Measurements from ENCODE around the gene CCDC24. TPM values are rescaled to one million over a fixed set of nuclear protein-coding genes. Genes with fewer than 3 reads are reported as not detected.

Gene CCDC24
- total RNA-seq, 5 donors from 2014 or later (not counting 1 experiment from before 2014, with no cell fraction given) = 0.50 to 4.3 (median 1.7) TPM

DNA sequence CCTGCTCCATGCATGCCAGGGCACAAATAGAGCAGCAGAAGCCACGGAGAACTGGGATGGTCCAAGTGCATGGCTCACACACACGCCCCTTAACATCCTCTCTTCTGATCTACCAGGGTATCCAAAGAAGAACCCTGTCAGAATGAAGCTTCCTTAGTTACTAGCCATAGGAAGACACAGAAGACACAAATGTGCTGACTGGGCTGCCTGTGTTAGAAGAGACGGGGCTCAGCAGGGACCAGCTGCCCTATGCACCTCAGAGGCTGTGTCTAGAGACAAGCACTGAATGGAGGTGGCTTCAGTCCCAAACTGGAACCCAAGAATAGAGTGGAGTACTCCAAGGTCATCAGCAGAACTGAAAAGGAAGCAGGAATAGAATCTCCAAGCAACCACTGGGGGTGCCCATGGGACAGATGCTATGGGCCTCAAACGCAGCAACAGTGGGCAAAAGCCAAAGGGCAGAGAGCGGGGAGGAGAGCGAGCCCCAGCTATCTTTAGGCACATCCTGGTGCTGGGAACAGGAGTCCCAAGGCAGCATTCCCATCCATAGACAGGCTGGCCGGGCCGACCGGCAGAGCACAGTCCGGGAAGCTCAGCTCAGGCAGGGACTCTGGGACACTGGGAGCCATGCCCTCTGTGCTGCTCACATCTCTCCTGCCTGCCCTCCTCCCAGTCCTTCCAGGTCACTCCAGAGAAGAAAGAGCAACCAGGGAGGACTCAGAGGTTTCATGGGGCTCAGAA lies 30.4 kb downstream of the CCDC24 start:
- no peaks in the 10 kb centered on the region for H3K9me3 Mint-ChIP-seq
- Histone ChIP-seq H3K4me1 (ENCODE audit: control insufficient read depth in 1 of 2, extremely low read depth in 1 of 2, insufficient read depth in 2 of 2, low read length in 2 of 2) (no peaks in the 10 kb centered on the region), H3K27ac (ENCODE audit: low read length) (no peak overlapping the region), H3K36me3 (ENCODE audit: control insufficient read depth in 2 of 2, extremely low read depth in 1 of 2, insufficient read depth in 1 of 2, low read length in 1 of 2) (no peaks in the 10 kb centered on the region), H3K9me3 (no peaks in the 10 kb centered on the region), H3K27me3 (replicated peaks in 1 of 2; ENCODE audit: control insufficient read depth in 2 of 2, extremely low read depth in 1 of 2, insufficient read depth in 2 of 2, low read length in 1 of 2) (peaks cover 0 to 12% of the 10 kb centered on the region in 2 experiments), H3K4me3 (ENCODE audit: control insufficient read depth in 1 of 2, extremely low read depth in 1 of 2, low read length in 1 of 2) (no peak overlapping the region)
- H3K27me3 Mint-ChIP-seq = no peaks in the 10 kb centered on the region
- H3K4me1 Mint-ChIP-seq = no peaks in the 10 kb centered on the region
- DNase-seq (no peak), ATAC-seq (replicated peaks in 1 of 4) (no peak)
- H3K27ac Mint-ChIP-seq = no peak overlapping the region
- POLR2A ChIA-PET = no interaction called here
- WGBS (ENCODE audit: insufficient coverage) = 94% methylated on average over 5 of the region's 10 CpGs
- no peak overlapping the region for H3K4me3 Mint-ChIP-seq
- CTCF ChIA-PET = interaction anchor here in 1 of 2 donors (0.7 kb wide), 1 partner anchor 15 kb away, joined by 3 read pairs; no protein-coding TSS in a partner anchor
- H3K36me3 Mint-ChIP-seq = no peaks in the 10 kb centered on the region

DNA sequence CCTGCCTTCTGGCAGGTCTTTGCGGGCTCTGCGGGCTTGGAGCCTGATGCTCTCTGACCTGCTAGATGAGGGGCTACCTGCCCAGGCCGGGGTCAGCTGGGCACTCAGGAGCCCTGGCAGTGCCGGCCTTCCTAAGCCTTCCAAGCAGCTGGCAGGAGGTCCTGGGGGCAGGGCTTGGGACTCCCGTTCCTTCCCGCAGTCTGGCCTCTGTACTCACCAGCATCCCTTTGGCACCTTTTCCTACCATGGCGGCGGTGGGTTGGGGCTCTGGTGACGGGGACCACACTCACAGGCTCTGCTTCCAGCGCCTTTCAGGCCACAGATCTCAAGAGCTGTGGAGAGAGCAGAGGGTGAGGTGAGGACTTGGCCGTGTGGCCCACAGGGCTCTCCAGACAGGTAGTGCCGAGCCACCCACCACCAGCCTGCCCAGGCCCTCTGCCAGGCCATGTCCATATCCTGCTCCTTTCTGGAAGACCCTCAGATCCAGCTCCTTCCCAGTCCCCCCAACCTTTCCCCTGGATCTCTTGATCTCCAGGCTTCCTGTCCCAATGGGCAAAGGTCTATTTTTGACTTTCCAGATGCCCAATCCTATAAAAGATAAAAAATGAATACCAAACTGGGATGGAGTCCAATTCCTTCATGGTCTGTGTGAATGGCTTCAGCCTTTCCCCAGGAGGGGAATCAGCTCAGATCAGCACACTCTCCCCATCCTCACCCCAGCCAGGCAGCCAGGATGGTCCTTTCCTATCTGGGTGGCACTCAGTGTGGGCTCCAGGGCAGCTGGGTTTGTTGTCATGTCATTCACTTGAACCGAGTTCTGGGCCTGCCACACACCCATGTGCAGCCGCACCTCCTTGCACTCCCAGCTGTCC lies 32.9 kb downstream of the CCDC24 start:
- ChIA-PET CTCF (no interaction called here), POLR2A (no interaction called here)
- no peak overlapping the region for H3K4me3 ChIP-seq (ENCODE audit: control insufficient read depth in 1 of 2, extremely low read depth in 1 of 2, low read length in 1 of 2)
- peaks cover 0 to 9% of the 10 kb centered on the region in 2 experiments for H3K27me3 ChIP-seq (replicated peaks in 1 of 2; ENCODE audit: control insufficient read depth in 2 of 2, extremely low read depth in 1 of 2, insufficient read depth in 2 of 2, low read length in 1 of 2)
- peaks cover 4% of the 10 kb centered on the region in 2 experiments for H3K4me1 ChIP-seq (ENCODE audit: control insufficient read depth in 1 of 2, extremely low read depth in 1 of 2, insufficient read depth in 2 of 2, low read length in 2 of 2)
- H3K4me3 Mint-ChIP-seq = no peak overlapping the region
- H3K9me3 ChIP-seq = no peaks in the 10 kb centered on the region
- peaks cover 8 to 13% (median 11%) of the 10 kb centered on the region in 3 donors for H3K4me1 Mint-ChIP-seq
- no peak for DNase-seq
- no peaks in the 10 kb centered on the region for H3K9me3 Mint-ChIP-seq
- H3K27me3 Mint-ChIP-seq = no peaks in the 10 kb centered on the region
- no peaks in the 10 kb centered on the region for H3K36me3 Mint-ChIP-seq
- ATAC-seq (replicated peaks in 1 of 4) = no peak
- WGBS (ENCODE audit: insufficient coverage) = 87% methylated on average over 14 of the region's 14 CpGs
- no peaks in the 10 kb centered on the region for H3K36me3 ChIP-seq (ENCODE audit: control insufficient read depth in 2 of 2, extremely low read depth in 1 of 2, insufficient read depth in 1 of 2, low read length in 1 of 2)
- no peak overlapping the region for H3K27ac Mint-ChIP-seq
- H3K27ac ChIP-seq (ENCODE audit: low read length) = no peak overlapping the region

DNA sequence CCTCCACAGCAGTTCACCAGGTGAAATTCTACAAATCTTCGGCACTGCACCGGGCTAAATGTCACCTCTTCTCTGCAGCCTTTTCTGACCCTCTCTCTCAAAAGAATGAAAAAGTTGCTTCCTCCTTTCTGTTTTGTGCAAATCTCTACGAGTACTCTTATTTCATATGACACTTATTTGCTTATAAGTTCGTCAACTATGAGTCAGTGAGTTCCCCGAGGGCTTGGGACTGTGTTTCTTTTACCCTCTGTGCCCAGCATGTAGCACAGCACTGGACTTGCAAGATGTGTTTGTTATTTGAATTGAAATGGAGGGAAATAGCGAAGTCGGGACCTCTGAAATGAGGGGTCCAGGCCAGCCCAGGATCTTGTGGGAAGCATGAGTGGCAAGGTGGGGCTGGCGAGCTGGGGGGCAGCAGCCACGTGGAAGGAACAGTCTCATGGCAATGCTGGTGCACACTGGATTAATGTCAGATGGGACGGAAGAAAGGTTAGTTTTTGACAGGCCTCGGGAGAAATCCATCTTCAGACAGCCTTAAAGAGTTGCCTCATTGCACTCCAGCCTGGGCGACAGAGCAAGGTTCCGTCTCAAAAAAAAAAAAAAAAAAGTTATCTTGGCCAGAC lies 33.6 kb downstream of the CCDC24 start:
- Histone ChIP-seq H3K36me3 (ENCODE audit: control insufficient read depth in 2 of 2, extremely low read depth in 1 of 2, insufficient read depth in 1 of 2, low read length in 1 of 2) (no peaks in the 10 kb centered on the region), H3K4me1 (ENCODE audit: control insufficient read depth in 1 of 2, extremely low read depth in 1 of 2, insufficient read depth in 2 of 2, low read length in 2 of 2) (peaks cover 4 to 10% of the 10 kb centered on the region in 2 experiments), H3K9me3 (no peaks in the 10 kb centered on the region), H3K4me3 (ENCODE audit: control insufficient read depth in 1 of 2, extremely low read depth in 1 of 2, low read length in 1 of 2) (no peak overlapping the region), H3K27ac (ENCODE audit: low read length) (no peak overlapping the region), H3K27me3 (replicated peaks in 1 of 2; ENCODE audit: control insufficient read depth in 2 of 2, extremely low read depth in 1 of 2, insufficient read depth in 2 of 2, low read length in 1 of 2) (peaks cover 0 to 9% of the 10 kb centered on the region in 2 experiments)
- ChIA-PET CTCF (interaction anchor here in 1 of 2 donors (0.7 kb wide), 1 partner anchor 93 kb away, joined by 5 read pairs; no protein-coding TSS in a partner anchor), POLR2A (interaction anchor here in 1 of 2 donors (0.6 kb wide), 1 partner anchor 10 kb away, joined by 3 read pairs; no protein-coding TSS in a partner anchor)
- Mint-ChIP-seq H3K27ac (no peak overlapping the region), H3K9me3 (no peaks in the 10 kb centered on the region), H3K36me3 (no peaks in the 10 kb centered on the region), H3K4me3 (no peak overlapping the region), H3K27me3 (no peaks in the 10 kb centered on the region), H3K4me1 (peaks cover 14 to 19% (median 18%) of the 10 kb centered on the region in 3 donors)
- DNase-seq (no peak), ATAC-seq (replicated peaks in 1 of 4) (no peak)
- WGBS (ENCODE audit: insufficient coverage) = 78% methylated on average over 7 of the region's 13 CpGs

DNA sequence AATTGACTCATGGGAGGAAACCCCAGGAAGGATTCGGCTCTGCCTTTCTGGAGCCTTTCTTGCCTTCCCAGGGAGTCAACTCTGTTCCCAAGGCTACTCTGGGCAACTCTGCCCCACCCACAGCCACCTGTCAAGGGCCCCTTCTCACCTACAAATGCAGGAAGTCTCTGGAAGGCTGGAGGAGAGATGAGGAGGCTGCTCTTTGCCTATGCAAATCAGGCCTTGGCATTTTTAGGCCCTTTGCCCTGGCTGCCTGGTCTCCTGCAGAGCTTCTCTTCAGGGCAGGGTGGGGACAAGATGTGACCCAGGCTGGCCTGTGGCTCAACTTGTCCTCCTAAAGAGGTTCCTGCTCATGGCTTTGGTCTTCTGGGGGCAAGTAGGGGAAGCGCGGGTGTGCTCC lies 34.4 kb downstream of the CCDC24 start:
- Mint-ChIP-seq H3K36me3 (no peaks in the 10 kb centered on the region), H3K27me3 (no peaks in the 10 kb centered on the region), H3K4me1 (peaks cover 14 to 19% (median 18%) of the 10 kb centered on the region in 3 donors), H3K4me3 (no peak overlapping the region), H3K9me3 (no peaks in the 10 kb centered on the region), H3K27ac (no peak overlapping the region)
- DNase-seq (no peak), ATAC-seq (replicated peaks in 1 of 4) (no peak)
- ChIA-PET POLR2A (interaction anchor here in 1 of 2 donors (0.6 kb wide), 1 partner anchor 9 kb away, joined by 3 read pairs; no protein-coding TSS in a partner anchor), CTCF (interaction anchor here in 1 of 2 donors (0.7 kb wide), 1 partner anchor 94 kb away, joined by 5 read pairs; no protein-coding TSS in a partner anchor)
- peaks cover 4 to 13% of the 10 kb centered on the region in 2 experiments for H3K4me1 ChIP-seq (ENCODE audit: control insufficient read depth in 1 of 2, extremely low read depth in 1 of 2, insufficient read depth in 2 of 2, low read length in 2 of 2)
- peaks cover 0 to 9% of the 10 kb centered on the region in 2 experiments for H3K27me3 ChIP-seq (replicated peaks in 1 of 2; ENCODE audit: control insufficient read depth in 2 of 2, extremely low read depth in 1 of 2, insufficient read depth in 2 of 2, low read length in 1 of 2)
- no CpG with 5 or more reads among the region's 3 CpGs for WGBS (ENCODE audit: insufficient coverage)
- no peaks in the 10 kb centered on the region for H3K9me3 ChIP-seq
- H3K36me3 ChIP-seq (ENCODE audit: control insufficient read depth in 2 of 2, extremely low read depth in 1 of 2, insufficient read depth in 1 of 2, low read length in 1 of 2) = no peaks in the 10 kb centered on the region
- H3K27ac ChIP-seq (ENCODE audit: low read length) = no peak overlapping the region
- no peak overlapping the region for H3K4me3 ChIP-seq (ENCODE audit: control insufficient read depth in 1 of 2, extremely low read depth in 1 of 2, low read length in 1 of 2)

DNA sequence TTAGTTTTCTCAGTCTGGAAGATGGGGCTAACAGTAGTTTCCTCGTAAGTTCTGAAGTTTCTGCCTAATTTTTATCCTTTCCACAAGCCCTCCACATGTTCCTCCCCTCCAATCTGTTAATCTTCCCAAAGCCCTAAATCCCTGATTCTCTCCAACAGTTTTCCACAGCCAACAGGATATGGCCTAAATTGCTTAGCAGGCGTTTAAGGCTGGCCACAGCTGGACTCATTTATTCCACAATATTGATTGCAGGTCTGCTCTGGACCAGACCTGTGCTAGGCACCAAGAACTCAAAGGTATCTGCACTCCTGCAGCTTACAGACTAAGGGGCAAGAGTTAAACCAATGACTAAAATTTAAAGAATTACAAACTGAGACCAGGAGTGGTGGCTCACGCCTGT lies 35.9 kb downstream of the CCDC24 start:
- Mint-ChIP-seq H3K4me1 (peaks cover 18 to 25% (median 22%) of the 10 kb centered on the region in 3 donors), H3K27ac (no peak overlapping the region), H3K36me3 (no peaks in the 10 kb centered on the region), H3K9me3 (no peaks in the 10 kb centered on the region), H3K27me3 (no peaks in the 10 kb centered on the region), H3K4me3 (peak overlapping the region in 1 of 3 donors; percentile 93)
- H3K4me3 ChIP-seq (ENCODE audit: control insufficient read depth in 1 of 2, extremely low read depth in 1 of 2, low read length in 1 of 2) = no peak overlapping the region
- peaks cover 4 to 21% of the 10 kb centered on the region in 2 experiments for H3K4me1 ChIP-seq (ENCODE audit: control insufficient read depth in 1 of 2, extremely low read depth in 1 of 2, insufficient read depth in 2 of 2, low read length in 2 of 2)
- no peaks in the 10 kb centered on the region for H3K9me3 ChIP-seq
- DNase-seq = no peak
- H3K27me3 ChIP-seq (replicated peaks in 1 of 2; ENCODE audit: control insufficient read depth in 2 of 2, extremely low read depth in 1 of 2, insufficient read depth in 2 of 2, low read length in 1 of 2) = peaks cover 0 to 9% of the 10 kb centered on the region in 2 experiments
- ATAC-seq (replicated peaks in 1 of 4) = no peak
- H3K27ac ChIP-seq (ENCODE audit: low read length) = no peak overlapping the region
- POLR2A ChIA-PET = no interaction called here
- WGBS (ENCODE audit: insufficient coverage) = 100% methylated on average over 3 of the region's 3 CpGs
- CTCF ChIA-PET = no interaction called here
- no peaks in the 10 kb centered on the region for H3K36me3 ChIP-seq (ENCODE audit: control insufficient read depth in 2 of 2, extremely low read depth in 1 of 2, insufficient read depth in 1 of 2, low read length in 1 of 2)
